AG09309 (cell line): ENCODE results near the gene SIM1.

ENCODE experiments used
- DNase-seq: peaks from one replicate; pipeline ENCODE4 v3.0.0-alpha.2; 2010; ENCODE audit warnings: low read depth
- H3K4me3 ChIP-seq: 2 replicates; pipeline ENCODE4 v1.5.1; 2011; ENCODE audit warnings: mild to moderate bottlenecking, low read depth, low read length, moderate library complexity; ENCODE audit not compliant: control insufficient read depth
- CTCF ChIP-seq: IDR thresholded peaks from 2 replicates; pipeline ENCODE4 v1.5.1; 2011; ENCODE audit warnings: mild to moderate bottlenecking, low read depth, low read length, inconsistent platforms; ENCODE audit not compliant: insufficient read depth, control insufficient read depth; ENCODE audit errors: missing control alignments

SIM1 gene

GRCh38 chr6:100484474-100484873 is 19.8 kb upstream of the SIM1 start:
- no peak for DNase-seq
- no peak for TF ChIP-seq CTCF
- H3K4me3 ChIP-seq, result no peak overlapping the region

- no peak overlapping the region for H3K4me3 ChIP-seq
- DNase-seq, result no peak
- no peak for TF ChIP-seq CTCF
Measured at GRCh38 chr6:100482698-100483097, 18.0 kb upstream of the SIM1 start.

GRCh38 chr6:100479179-100480035 is 14.7 kb upstream of the SIM1 start:
- peak; percentile 61 for TF ChIP-seq CTCF

GRCh38 chr6:100475554-100476320 is 11.0 kb upstream of the SIM1 start:
- DNase-seq, result no peak
- no peak for TF ChIP-seq CTCF
- no peak overlapping the region for H3K4me3 ChIP-seq

More at GRCh38 chr6:100479179-100480035, 14.7 kb upstream of the SIM1 start:
- no peak for DNase-seq
- no peak overlapping the region for H3K4me3 ChIP-seq

DNA sequence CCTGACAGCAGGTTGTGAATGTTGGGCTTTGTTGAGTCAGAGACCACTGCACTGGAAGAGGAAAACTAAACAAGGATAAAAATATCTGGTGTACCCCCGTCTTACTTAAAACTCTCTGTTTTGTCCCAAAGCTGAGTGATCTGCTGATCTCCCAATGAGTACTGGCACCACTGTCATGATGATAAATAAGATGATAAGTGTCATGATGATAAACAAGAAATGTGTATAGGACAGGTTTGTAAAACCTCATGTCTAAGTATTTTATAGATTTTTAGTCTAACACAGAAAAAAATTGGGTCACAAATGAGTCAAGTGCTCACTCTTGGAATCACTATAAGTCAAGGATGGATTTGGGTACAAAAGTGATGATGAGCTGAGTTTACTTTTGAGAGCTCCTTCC is 8.5 kb upstream of the SIM1 start:
- no peak for TF ChIP-seq CTCF
- DNase-seq, result no peak
- no peak overlapping the region for H3K4me3 ChIP-seq

DNA sequence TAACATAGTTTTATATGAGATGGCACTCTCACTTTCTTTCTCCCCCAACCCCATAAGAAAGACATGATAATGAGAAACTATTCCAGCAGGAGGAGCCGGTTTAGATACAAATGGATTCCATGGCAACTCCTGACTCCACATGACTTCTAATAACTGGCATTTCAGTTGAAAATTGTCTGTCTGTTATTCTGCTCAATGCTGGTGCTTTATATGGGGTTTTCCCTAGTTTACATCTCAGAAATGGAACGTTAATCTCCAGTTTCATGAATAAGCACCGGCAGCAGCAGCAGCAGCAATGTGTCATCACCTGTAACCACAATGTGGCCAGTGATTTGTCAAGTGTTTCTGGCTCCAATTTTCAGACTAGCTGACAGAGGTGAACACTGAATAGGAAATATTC is 8.0 kb upstream of the SIM1 start:
- DNase-seq, result no peak
- peak; percentile 7 for TF ChIP-seq CTCF
- no peak overlapping the region for H3K4me3 ChIP-seq
